ENCODE measurements around the gene ASB2.

DNA sequence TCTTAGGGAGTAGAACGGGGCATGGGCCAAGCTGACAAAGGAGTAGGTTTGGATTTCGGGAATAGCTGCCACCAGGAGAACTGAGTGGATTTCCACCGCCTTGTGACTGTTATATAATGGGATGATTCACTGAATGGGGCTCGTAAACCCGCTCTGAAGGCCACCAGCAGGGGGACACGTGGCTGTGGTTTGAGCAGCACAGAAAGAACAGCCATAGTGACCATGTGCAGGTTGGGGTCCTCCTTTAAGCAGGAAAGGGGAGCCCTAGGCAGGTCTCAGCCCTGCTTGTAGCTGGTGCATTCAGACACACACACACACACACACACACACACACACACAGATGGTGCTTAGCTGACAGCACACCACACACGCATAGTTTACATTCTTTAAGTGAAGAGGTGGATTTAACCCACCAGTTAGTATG lies 8.6 kb upstream of the ASB2 start:
- TF ChIP-seq, protein P1, sequence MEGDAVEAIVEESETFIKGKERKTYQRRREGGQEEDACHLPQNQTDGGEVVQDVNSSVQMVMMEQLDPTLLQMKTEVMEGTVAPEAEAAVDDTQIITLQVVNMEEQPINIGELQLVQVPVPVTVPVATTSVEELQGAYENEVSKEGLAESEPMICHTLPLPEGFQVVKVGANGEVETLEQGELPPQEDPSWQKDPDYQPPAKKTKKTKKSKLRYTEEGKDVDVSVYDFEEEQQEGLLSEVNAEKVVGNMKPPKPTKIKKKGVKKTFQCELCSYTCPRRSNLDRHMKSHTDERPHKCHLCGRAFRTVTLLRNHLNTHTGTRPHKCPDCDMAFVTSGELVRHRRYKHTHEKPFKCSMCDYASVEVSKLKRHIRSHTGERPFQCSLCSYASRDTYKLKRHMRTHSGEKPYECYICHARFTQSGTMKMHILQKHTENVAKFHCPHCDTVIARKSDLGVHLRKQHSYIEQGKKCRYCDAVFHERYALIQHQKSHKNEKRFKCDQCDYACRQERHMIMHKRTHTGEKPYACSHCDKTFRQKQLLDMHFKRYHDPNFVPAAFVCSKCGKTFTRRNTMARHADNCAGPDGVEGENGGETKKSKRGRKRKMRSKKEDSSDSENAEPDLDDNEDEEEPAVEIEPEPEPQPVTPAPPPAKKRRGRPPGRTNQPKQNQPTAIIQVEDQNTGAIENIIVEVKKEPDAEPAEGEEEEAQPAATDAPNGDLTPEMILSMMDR (conservative IDR thresholded peaks at IDR 0.05): no peak
- no peak for TF ChIP-seq ZFX (IDR thresholded peaks at IDR 0.05)
